ENCODE results near the gene SLC22A16.

SLC22A16 gene

DNA sequence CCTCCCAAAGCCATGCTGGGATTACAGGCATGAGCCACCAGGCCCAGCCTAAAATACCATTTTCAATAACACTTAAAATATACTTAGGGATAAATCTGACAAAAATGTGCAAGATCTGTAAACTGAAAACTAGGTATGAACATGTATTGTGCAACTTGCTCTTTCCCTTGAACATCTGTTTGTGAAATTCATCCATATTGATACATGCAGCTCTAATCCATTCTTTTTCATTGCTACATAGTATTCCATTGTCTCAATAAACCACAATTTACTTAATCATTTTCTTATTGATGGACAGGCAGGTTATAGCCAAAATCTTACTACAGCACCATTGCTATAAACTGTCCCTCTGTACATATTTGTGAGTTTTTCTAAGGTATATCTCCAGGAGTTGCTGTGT is 4.7 kb upstream of the SLC22A16 start:
- no peak for TF ChIP-seq CTCF (IDR thresholded peaks at IDR 0.05; ENCODE audit: low read length, missing control alignments)
- DNase-seq (ENCODE audit: low read depth): no peak
- no peak overlapping the region for H3K4me3 ChIP-seq (replicated peaks; ENCODE audit: low read depth, low read length)

DNA sequence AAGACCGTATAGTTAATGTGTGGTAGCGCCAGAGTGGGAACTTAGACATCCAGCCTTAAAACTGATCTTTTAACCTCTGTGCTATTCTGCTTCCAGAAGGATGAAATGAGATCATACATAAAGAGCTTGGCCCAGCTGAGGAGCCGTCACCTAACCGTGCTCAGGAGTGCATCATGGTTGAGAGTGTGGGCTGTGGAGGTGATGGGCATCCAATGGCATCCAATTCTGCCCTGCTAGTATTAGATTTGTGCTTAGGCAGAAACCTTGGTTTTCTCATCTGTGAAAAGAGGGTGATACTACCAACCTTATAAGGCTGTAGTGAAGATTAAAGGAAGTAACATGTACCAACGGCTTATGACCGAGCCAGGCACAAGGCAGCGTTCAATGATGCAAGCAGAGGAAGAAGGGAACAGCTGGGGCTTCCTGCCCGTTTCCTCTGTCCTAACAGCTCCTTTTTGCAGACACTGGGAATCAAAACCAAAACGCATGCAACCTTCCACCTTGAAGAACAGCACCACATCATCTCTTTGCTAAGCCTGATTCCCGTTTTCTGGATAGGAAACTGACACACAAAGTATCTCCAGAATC is 1.3 kb downstream of the SLC22A16 start:
- no peak overlapping the region for H3K4me3 ChIP-seq (replicated peaks; ENCODE audit: low read depth, low read length)
- peak; percentile 30 for DNase-seq (ENCODE audit: low read depth)
- TF ChIP-seq CTCF (IDR thresholded peaks at IDR 0.05; ENCODE audit: low read length, missing control alignments): no peak

GRCh38 chr6:110474500-110474899 is 1.9 kb downstream of the SLC22A16 start:
- no peak for DNase-seq (ENCODE audit: low read depth)
- no peak overlapping the region for H3K4me3 ChIP-seq (replicated peaks; ENCODE audit: low read depth, low read length)
- TF ChIP-seq CTCF (IDR thresholded peaks at IDR 0.05; ENCODE audit: low read length, missing control alignments): no peak

GRCh38 chr6:110472739-110473138 is 3.7 kb downstream of the SLC22A16 start:
- TF ChIP-seq CTCF (IDR thresholded peaks at IDR 0.05; ENCODE audit: low read length, missing control alignments): no peak
- H3K4me3 ChIP-seq (replicated peaks; ENCODE audit: low read depth, low read length): no peak overlapping the region
- no peak for DNase-seq (ENCODE audit: low read depth)

DNA sequence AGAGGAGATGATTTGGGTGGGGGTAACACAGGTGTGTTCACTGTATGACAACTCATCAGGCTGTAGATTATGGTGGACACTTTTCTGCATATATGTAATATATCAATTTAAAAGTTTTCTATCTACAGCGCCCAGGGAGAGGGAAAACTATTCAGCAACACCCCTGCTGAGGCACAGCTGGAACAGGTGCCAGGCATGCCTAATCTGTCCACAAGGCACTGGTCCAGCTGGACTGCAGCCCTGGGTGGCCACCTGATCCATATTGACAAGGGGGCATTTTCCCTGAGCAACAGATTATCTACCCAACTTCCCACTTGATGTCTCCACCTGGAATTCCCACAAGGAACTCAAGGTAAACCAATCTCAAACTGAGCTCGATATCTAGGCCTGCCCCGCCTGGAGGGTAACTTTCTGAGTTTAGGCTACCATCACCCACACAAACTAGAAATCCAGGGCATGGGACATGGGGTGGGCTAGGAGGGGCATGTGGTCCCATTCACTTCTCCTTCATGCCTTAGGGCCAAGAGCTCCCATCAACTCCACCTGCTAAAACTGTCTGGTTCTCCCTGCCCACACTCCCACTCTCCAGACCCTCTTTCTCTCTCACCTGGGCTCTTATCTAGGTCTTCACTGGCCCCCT is 4.6 kb downstream of the SLC22A16 start:
- no peak for DNase-seq (ENCODE audit: low read depth)
- H3K4me3 ChIP-seq (replicated peaks; ENCODE audit: low read depth, low read length): no peak overlapping the region
- TF ChIP-seq CTCF (IDR thresholded peaks at IDR 0.05; ENCODE audit: low read length, missing control alignments): no peak

- TF ChIP-seq CTCF (IDR thresholded peaks at IDR 0.05; ENCODE audit: low read length, missing control alignments): no peak
- DNase-seq (ENCODE audit: low read depth): no peak
Measured at GRCh38 chr6:110468731-110469130, 7.7 kb downstream of the SLC22A16 start.

More at GRCh38 chr6:110468731-110469130, 7.7 kb downstream of the SLC22A16 start:
- H3K4me3 ChIP-seq (replicated peaks; ENCODE audit: low read depth, low read length): no peak overlapping the region
